Activated B cell treated with CpG ODN at 0.5 μM for 24 hours (primary cell): Measurements from ENCODE around the gene SLC15A1. TPM values are rescaled to one million over a fixed set of nuclear protein-coding genes. Genes with fewer than 3 reads are reported as not detected.

Source experiments
- ATAC-seq: fragments of 200-7000 bp; cut with Tn5 transposase; one replicate; pipeline ENCODE4 v1.10.0; 2021; ENCODE audit warnings: low read depth, mild to moderate bottlenecking, moderate library complexity
- CTCF ChIA-PET: fragments of 350-600 bp; sonication (Branson Sonifier 250); formaldehyde crosslinking; loops from one replicate; lab custom pipeline; 2021; ENCODE audit warnings: antibody characterized with exemption; lab: Charles Lee
- POLR2A ChIA-PET: fragments of 350-600 bp; sonication (Branson Sonifier 250); formaldehyde crosslinking; loops from one replicate; lab custom pipeline; 2021; ENCODE audit warnings: antibody characterized with exemption; lab: Charles Lee
- DNase-seq: peaks from one replicate; pipeline ENCODE4 v3.0.0; 2022
- H3K27ac Mint-ChIP-seq: one replicate; pipeline ENCODE4 v1.8.0; 2020; ENCODE audit warnings: mixed read lengths
- H3K27me3 Mint-ChIP-seq: one replicate; pipeline ENCODE4 v1.8.0; 2021; ENCODE audit warnings: mixed read lengths
- H3K36me3 Mint-ChIP-seq: one replicate; pipeline ENCODE4 v1.8.0; 2021; ENCODE audit warnings: low read depth, mixed read lengths
- H3K4me1 Mint-ChIP-seq: one replicate; pipeline ENCODE4 v1.8.0; 2021; ENCODE audit warnings: mixed read lengths
- H3K4me3 Mint-ChIP-seq: one replicate; pipeline ENCODE4 v1.8.0; 2020; ENCODE audit warnings: mild to moderate bottlenecking, mixed read lengths
- H3K9me3 Mint-ChIP-seq: one replicate; pipeline ENCODE4 v1.8.0; 2020; ENCODE audit warnings: mixed read lengths
- CTCF ChIP-seq: fragments of 200-600 bp; IDR thresholded peaks from one replicate; pipeline ENCODE4 v1.8.0; 2022; ENCODE audit warnings: antibody characterized with exemption, mild to moderate bottlenecking
- intact Hi-C: fragments of 100-400 bp; cut with micrococcal nuclease; formaldehyde crosslinking; loops from one replicate; pipeline ENCODE4 v1.15.1; 2024
- total RNA-seq: library from RNA; stranded (reverse); gene quantifications from 2 replicates; pipeline ENCODE4 v1.2.3, GENCODE V29; 2022

SLC15A1 gene
- total RNA-seq, 1 donor from 2014 or later = not detected

- ChIA-PET CTCF (interaction anchor here (0.8 to 1.7 kb wide), 2 partner anchors 13 to 33 kb away, joined by 3 to 4 read pairs; no protein-coding TSS in a partner anchor), POLR2A (no interaction called here)
- Mint-ChIP-seq H3K4me3 (no peak overlapping the region), H3K27ac (no peak overlapping the region), H3K9me3 (no peaks in the 10 kb centered on the region), H3K36me3 (no peaks in the 10 kb centered on the region), H3K27me3 (no peaks in the 10 kb centered on the region), H3K4me1 (no peaks in the 10 kb centered on the region)
- no peak for DNase-seq
- no peak for ATAC-seq
- TF ChIP-seq CTCF = no peak
- intact Hi-C loops = no loop called here
Observed at GRCh38 chr13:98686270-98686669, 66.2 kb downstream of the SLC15A1 start.

- Mint-ChIP-seq H3K4me3 (no peak overlapping the region), H3K9me3 (no peaks in the 10 kb centered on the region), H3K27ac (no peak overlapping the region), H3K36me3 (no peaks in the 10 kb centered on the region), H3K4me1 (no peaks in the 10 kb centered on the region), H3K27me3 (no peaks in the 10 kb centered on the region)
- no peak for TF ChIP-seq CTCF
- intact Hi-C loops = no loop called here
- ChIA-PET POLR2A (no interaction called here), CTCF (no interaction called here)
- ATAC-seq (no peak), DNase-seq (no peak)
Observed at GRCh38 chr13:98685146-98685545, 67.3 kb downstream of the SLC15A1 start.

- POLR2A ChIA-PET = no interaction called here
- CTCF ChIA-PET = interaction anchor here (0.6 kb wide), 1 partner anchor 18 kb away, joined by 4 read pairs; no protein-coding TSS in a partner anchor
- Mint-ChIP-seq H3K4me1 (no peaks in the 10 kb centered on the region), H3K4me3 (no peak overlapping the region), H3K27me3 (no peaks in the 10 kb centered on the region), H3K9me3 (no peaks in the 10 kb centered on the region), H3K36me3 (no peaks in the 10 kb centered on the region), H3K27ac (no peak overlapping the region)
- TF ChIP-seq CTCF = no peak
- no peak for ATAC-seq
- intact Hi-C loops = no loop called here
- DNase-seq = no peak
Observed at GRCh38 chr13:98681049-98681448, 71.4 kb downstream of the SLC15A1 start.

GRCh38 chr13:98678741-98679140 lies 73.7 kb downstream of the SLC15A1 start:
- H3K27me3 Mint-ChIP-seq = peaks cover 2% of the 10 kb centered on the region
- DNase-seq (no peak), ATAC-seq (no peak)
- POLR2A ChIA-PET = no interaction called here
- H3K4me3 Mint-ChIP-seq = no peak overlapping the region
- TF ChIP-seq CTCF = no peak
- H3K4me1 Mint-ChIP-seq = no peaks in the 10 kb centered on the region
- CTCF ChIA-PET = no interaction called here
- intact Hi-C loops = loop anchor here (10.0 kb wide), 1 partner anchor 534 kb away; the partner anchor contains the start of gene FARP1
- no peaks in the 10 kb centered on the region for H3K9me3 Mint-ChIP-seq
- no peak overlapping the region for H3K27ac Mint-ChIP-seq
- H3K36me3 Mint-ChIP-seq = no peaks in the 10 kb centered on the region

- no peaks in the 10 kb centered on the region for H3K4me1 Mint-ChIP-seq
- H3K27ac Mint-ChIP-seq = no peak overlapping the region
- no peak for TF ChIP-seq CTCF
- H3K9me3 Mint-ChIP-seq = no peaks in the 10 kb centered on the region
- ChIA-PET POLR2A (no interaction called here), CTCF (no interaction called here)
- no peak overlapping the region for H3K4me3 Mint-ChIP-seq
- H3K27me3 Mint-ChIP-seq = peaks cover 2% of the 10 kb centered on the region
- intact Hi-C loops = loop anchor here (10.0 kb wide), 1 partner anchor 533 kb away; the partner anchor contains the start of gene FARP1
- no peak for ATAC-seq
- no peaks in the 10 kb centered on the region for H3K36me3 Mint-ChIP-seq
- DNase-seq = no peak
Observed at GRCh38 chr13:98677398-98677797, 75.1 kb downstream of the SLC15A1 start.
